Endothelial cell of umbilical vein (primary cell): ENCODE data around the gene MACF1. TPM values are rescaled to one million over a fixed set of nuclear protein-coding genes. Genes with fewer than 3 reads are reported as not detected.
"Not testable (repeated sequence)": the region's sequence is repeated elsewhere in the genome, so short reads cannot be mapped to it uniquely, and the experiment has no call there.

Experiments used
- BruUV-seq: library from RNA; stranded (reverse); fragments of 400-500 nt; replicated peaks from 2 replicates; lab custom pipeline; 2021; lab: Mats Ljungman, UMichigan
- CTCF ChIA-PET: fragments of 300-600, 350-600 bp; sonication (Branson Sonifier 250); formaldehyde crosslinking; loops from one replicate; lab custom pipeline; 2021; ENCODE audit warnings: antibody characterized with exemption, inconsistent platforms; lab: Charles Lee
- POLR2A ChIA-PET: fragments of 300-600, 350-600 bp; sonication (Branson Sonifier 250); formaldehyde crosslinking; loops from one replicate; lab custom pipeline; 2021; ENCODE audit warnings: antibody characterized with exemption, inconsistent platforms; lab: Charles Lee
- DNase-seq: peaks from one replicate; pipeline ENCODE4 v3.0.0-alpha.2; 2011; ENCODE audit warnings: low read depth, low spot score
- FAIRE-seq: peaks from 2 replicates; lab custom pipeline; 2011; peaks lifted over from hg19 to GRCh38; lab: Jason Lieb, UNC
- H2AFZ ChIP-seq: 2 replicates; pipeline ENCODE4 v1.6.0; 2012; ENCODE audit warnings: low read depth, low read length, control low read depth, inconsistent platforms
- H3K27ac ChIP-seq: 2 replicates; pipeline ENCODE4 v1.5.1; 2011; ENCODE audit warnings: low read depth, mild to moderate bottlenecking, control low read depth, low read length, moderate library complexity; ENCODE audit not compliant: insufficient read depth
- H3K27me3 ChIP-seq, 2 experiments: 2 replicates each; pipeline versions ENCODE4 v1.6.0 to v1.6.1; 2011; ENCODE audit warnings: low read length in 2 of 2, mixed read lengths in 1 of 2; ENCODE audit not compliant: control insufficient read depth in 2 of 2, insufficient read depth in 2 of 2
- H3K36me3 ChIP-seq, 2 experiments: 2 replicates in 1 of 2; 3 replicates in 1 of 2; pipeline ENCODE4 v1.5.1; 2011; ENCODE audit warnings: low read length in 2 of 2, mild to moderate bottlenecking in 1 of 2, moderate library complexity in 1 of 2; ENCODE audit not compliant: control insufficient read depth in 2 of 2, insufficient read depth in 2 of 2; ENCODE audit errors: extremely low read depth in 1 of 2
- H3K4me1 ChIP-seq: 3 replicates; pipeline ENCODE4 v1.5.1; 2011; ENCODE audit warnings: mild to moderate bottlenecking, low read length; ENCODE audit not compliant: control insufficient read depth, insufficient read depth; ENCODE audit errors: extremely low read depth
- H3K4me2 ChIP-seq: 2 replicates; pipeline ENCODE4 v1.6.1; 2011; ENCODE audit warnings: low read length, control low read depth, mixed read lengths; ENCODE audit not compliant: insufficient read depth
- H3K4me3 ChIP-seq, 3 experiments: fragments of 200-600 bp in 1 of 3; sonication (generic), shearing (Covaris generic) in 1 of 3; replicated peaks in 1 of 3; 2 replicates each; pipeline ENCODE4 v1.5.1; 2011 to 2016; ENCODE audit warnings: control low read depth in 3 of 3, low read length in 3 of 3, mild to moderate bottlenecking in 2 of 3, inconsistent platforms in 1 of 3, low read depth in 1 of 3, moderate library complexity in 1 of 3; ENCODE audit not compliant: insufficient read depth in 1 of 3
- H3K79me2 ChIP-seq: 2 replicates; pipeline ENCODE4 v1.6.0; 2012; ENCODE audit warnings: low read length, inconsistent platforms; ENCODE audit not compliant: control insufficient read depth, insufficient read depth
- H3K9ac ChIP-seq: replicated peaks from 2 replicates; pipeline ENCODE3; 2011; ENCODE audit warnings: low read length, control low read depth; ENCODE audit not compliant: insufficient read depth; ENCODE audit errors: extremely low read depth
- H3K9me1 ChIP-seq: replicated peaks from 3 replicates; pipeline ENCODE4 v1.6.0; 2011; ENCODE audit warnings: mild to moderate bottlenecking, low read length; ENCODE audit not compliant: control insufficient read depth, insufficient read depth; ENCODE audit errors: extremely low read depth
- H3K9me3 ChIP-seq: replicated peaks from 2 replicates; pipeline ENCODE4 v1.5.1; 2012; ENCODE audit warnings: low read length, inconsistent platforms; ENCODE audit not compliant: control insufficient read depth, insufficient read depth
- H4K20me1 ChIP-seq: replicated peaks from 2 replicates; pipeline ENCODE3; 2011; ENCODE audit warnings: mild to moderate bottlenecking, low read length; ENCODE audit not compliant: control insufficient read depth, insufficient read depth; ENCODE audit errors: extremely low read depth
- FOS ChIP-seq: IDR thresholded peaks from 2 replicates; pipeline ENCODE4 v1.6.1; 2011; ENCODE audit warnings: mild to moderate bottlenecking, low read length, moderate library complexity, borderline replicate concordance; ENCODE audit not compliant: insufficient read depth
- MYC ChIP-seq: IDR thresholded peaks from one replicate; pipeline ENCODE4 v1.6.1; 2011; ENCODE audit warnings: mild to moderate bottlenecking, low read depth, low read length
- POLR2AphosphoS5 ChIP-seq: IDR thresholded peaks from 2 replicates; pipeline ENCODE4 v1.6.1; 2012; ENCODE audit warnings: low read depth, mild to moderate bottlenecking, control low read depth, low read length, moderate library complexity; ENCODE audit not compliant: insufficient read depth
- dilution Hi-C: fragments of 300-500 bp; cut with MboI; formaldehyde crosslinking; loops from one replicate; pipeline ENCODE4 v1.15.0; 2019; ENCODE audit warnings: low sequenced_read_pairs; ENCODE audit not compliant: extremely low pct_ligation_motif_present
- intact Hi-C: fragments of 100-400 bp; cut with micrococcal nuclease; formaldehyde crosslinking; loops from one replicate; pipeline ENCODE4 v1.10.0; 2022
- polyA plus RNA-seq, 4 experiments: library from polyadenylated mRNA; depleted of rRNA in 3 of 4; stranded (reverse) in 3 of 4; unstranded in 1 of 4; fragments of >200 nt; gene quantifications; 2 replicates each; pipeline versions ENCODE4 v1.2.1 to v1.2.3, GENCODE V29; 2011 to 2012; ENCODE audit warnings: missing spikeins in 1 of 4
- total RNA-seq: library from RNA; stranded (reverse); gene quantifications from 2 replicates; pipeline ENCODE4 v1.2.3, GENCODE V29; 2021
- TF ChIP-seq, protein P1 (sequence below), 2 donors: IDR thresholded peaks; 1 replicate in 1 of 2; 2 replicates in 1 of 2; pipeline ENCODE4 v1.5.1; 2011; ENCODE audit warnings: low read length in 2 of 2, mild to moderate bottlenecking in 2 of 2, moderate library complexity in 2 of 2, control low read depth in 1 of 2, inconsistent platforms in 1 of 2, low read depth in 1 of 2; ENCODE audit not compliant: insufficient read depth in 1 of 2; ENCODE audit errors: extremely low read depth in 1 of 2
- TF ChIP-seq, protein P2 (sequence below): IDR thresholded peaks from 2 replicates; pipeline ENCODE4 v1.6.1; 2011; ENCODE audit not compliant: insufficient read depth, insufficient read length

MACF1 gene
- total and polyA plus RNA-seq, 2 donors (not counting 3 experiments of a cell fraction or from before 2014, with no cell fraction given): 122 to 587 TPM

DNA sequence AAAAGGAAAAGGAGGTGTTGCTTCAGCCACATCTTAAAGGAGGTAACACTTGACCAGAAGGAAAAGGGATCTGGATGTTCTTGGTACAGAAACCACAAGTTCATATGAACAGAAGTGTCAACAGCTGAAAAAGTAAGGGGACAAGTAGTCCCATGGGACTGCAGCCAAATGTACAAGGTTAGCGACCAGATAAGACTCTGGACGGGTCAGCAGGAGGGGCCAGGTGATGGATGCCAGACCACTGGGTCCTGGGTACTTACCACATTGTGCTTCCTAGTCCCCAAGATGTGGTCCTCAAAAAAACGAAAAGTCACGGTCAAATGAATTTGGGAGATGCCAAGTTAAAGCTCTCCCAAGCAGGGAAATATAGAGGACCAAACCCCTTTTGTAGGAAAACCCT, 270.3 kb downstream of the MACF1 start:
- Histone ChIP-seq H4K20me1 (no peaks in the 10 kb centered on the region), H3K36me3 (peaks cover 20 to 21% of the 10 kb centered on the region in 2 experiments), H3K79me2 (no peaks in the 10 kb centered on the region), H3K27ac (no peak overlapping the region), H3K9me3 (no peaks in the 10 kb centered on the region), H3K4me1 (peaks cover 4% of the 10 kb centered on the region), H3K9me1 (no peaks in the 10 kb centered on the region), H2AFZ (no peak overlapping the region), H3K27me3 (no peaks in the 10 kb centered on the region), H3K4me2 (no peak overlapping the region), H3K9ac (no peak overlapping the region), H3K4me3 (no peak overlapping the region)
- BruUV-seq: no TSS peak
- CTCF ChIA-PET: interaction anchor here (0.9 kb wide), 1 partner anchor 376 kb away, joined by 3 read pairs; no protein-coding TSS in a partner anchor
- POLR2A ChIA-PET: no interaction called here
- dilution Hi-C loops: no loop called here
- intact Hi-C loops: no loop called here
- DNase-seq (no peak), FAIRE-seq (no peak)
- TF ChIP-seq, protein P1, sequence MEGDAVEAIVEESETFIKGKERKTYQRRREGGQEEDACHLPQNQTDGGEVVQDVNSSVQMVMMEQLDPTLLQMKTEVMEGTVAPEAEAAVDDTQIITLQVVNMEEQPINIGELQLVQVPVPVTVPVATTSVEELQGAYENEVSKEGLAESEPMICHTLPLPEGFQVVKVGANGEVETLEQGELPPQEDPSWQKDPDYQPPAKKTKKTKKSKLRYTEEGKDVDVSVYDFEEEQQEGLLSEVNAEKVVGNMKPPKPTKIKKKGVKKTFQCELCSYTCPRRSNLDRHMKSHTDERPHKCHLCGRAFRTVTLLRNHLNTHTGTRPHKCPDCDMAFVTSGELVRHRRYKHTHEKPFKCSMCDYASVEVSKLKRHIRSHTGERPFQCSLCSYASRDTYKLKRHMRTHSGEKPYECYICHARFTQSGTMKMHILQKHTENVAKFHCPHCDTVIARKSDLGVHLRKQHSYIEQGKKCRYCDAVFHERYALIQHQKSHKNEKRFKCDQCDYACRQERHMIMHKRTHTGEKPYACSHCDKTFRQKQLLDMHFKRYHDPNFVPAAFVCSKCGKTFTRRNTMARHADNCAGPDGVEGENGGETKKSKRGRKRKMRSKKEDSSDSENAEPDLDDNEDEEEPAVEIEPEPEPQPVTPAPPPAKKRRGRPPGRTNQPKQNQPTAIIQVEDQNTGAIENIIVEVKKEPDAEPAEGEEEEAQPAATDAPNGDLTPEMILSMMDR (IDR thresholded peaks at IDR 0.05; ENCODE audit: extremely low read depth in 1 of 2, insufficient read depth in 1 of 2, low read depth in 1 of 2, low read length in 2 of 2): no peak
- TF ChIP-seq MYC: no peak
- TF ChIP-seq POLR2AphosphoS5: no peak
- TF ChIP-seq, protein P2, sequence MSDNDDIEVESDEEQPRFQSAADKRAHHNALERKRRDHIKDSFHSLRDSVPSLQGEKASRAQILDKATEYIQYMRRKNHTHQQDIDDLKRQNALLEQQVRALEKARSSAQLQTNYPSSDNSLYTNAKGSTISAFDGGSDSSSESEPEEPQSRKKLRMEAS: no peak
- no peak for TF ChIP-seq FOS

GRCh38 chr1:39475551-39475950, 271.1 kb downstream of the MACF1 start:
- H3K79me2 ChIP-seq: not testable (repeated sequence)

More at GRCh38 chr1:39475551-39475950, 271.1 kb downstream of the MACF1 start:
- H3K27ac ChIP-seq, POLR2A ChIA-PET, DNase-seq, H3K4me1 ChIP-seq, H3K27me3 ChIP-seq, H3K9me3 ChIP-seq, BruUV-seq, dilution Hi-C loops, H3K9me1 ChIP-seq, H3K9ac ChIP-seq, H3K4me2 ChIP-seq, H3K4me3 ChIP-seq, intact Hi-C loops, H2AFZ ChIP-seq, H4K20me1 ChIP-seq: not testable (repeated sequence)
- FAIRE-seq: peak; percentile 65
- CTCF ChIA-PET: interaction anchor here (2.1 kb wide), 1 partner anchor 63 kb away, joined by 11 read pairs; no protein-coding TSS in a partner anchor
- H3K36me3 ChIP-seq: peaks cover 14 to 21% of the 10 kb centered on the region in 2 experiments
